GM18519 (cell line): ENCODE data around the gene SYNGAP1.
A peak's percentile ranks its signal among the peaks of the same experiment; 100 is the strongest.
"Not testable (repeated sequence)": the region's sequence is repeated elsewhere in the genome, so short reads cannot be mapped to it uniquely, and the experiment has no call there.

ENCODE experiments used
- ATAC-seq: cut with Tn5 transposase; IDR thresholded peaks from one replicate; pipeline ENCODE4 v1.9.1; 2021; ENCODE audit warnings: mild to moderate bottlenecking, moderate library complexity; ENCODE audit not compliant: unreplicated experiment, low FRiP score

The SYNGAP1 gene

GRCh38 chr6:33419580-33420490 lies at the start of gene SYNGAP1:
SYNGAP1 (plus strand) TSS chr6:33420065; CDS start chr6:33420265, 200 bp downstream.
- ATAC-seq: no peak

DNA sequence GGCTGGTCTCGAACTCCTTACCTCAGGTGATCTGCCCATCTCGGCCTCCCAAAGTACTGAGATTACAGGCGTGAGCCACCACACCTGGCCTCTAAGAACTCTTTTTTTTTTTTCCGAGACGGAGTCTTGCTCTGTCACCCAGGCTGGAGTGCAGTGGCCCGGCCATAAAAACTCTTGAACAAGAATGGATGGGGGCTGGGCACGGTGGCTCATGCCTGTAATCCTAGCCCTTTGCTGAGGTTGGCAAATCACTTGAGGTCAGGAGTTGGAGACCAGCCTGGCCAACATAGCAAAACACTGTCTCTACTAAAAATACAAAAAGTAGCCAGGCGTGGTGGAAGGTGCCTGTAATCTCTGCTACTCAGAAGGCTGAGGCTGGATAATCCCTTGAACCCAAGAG lies 48.0 kb upstream of the SYNGAP1 start:
- ATAC-seq: not testable (repeated sequence)

DNA sequence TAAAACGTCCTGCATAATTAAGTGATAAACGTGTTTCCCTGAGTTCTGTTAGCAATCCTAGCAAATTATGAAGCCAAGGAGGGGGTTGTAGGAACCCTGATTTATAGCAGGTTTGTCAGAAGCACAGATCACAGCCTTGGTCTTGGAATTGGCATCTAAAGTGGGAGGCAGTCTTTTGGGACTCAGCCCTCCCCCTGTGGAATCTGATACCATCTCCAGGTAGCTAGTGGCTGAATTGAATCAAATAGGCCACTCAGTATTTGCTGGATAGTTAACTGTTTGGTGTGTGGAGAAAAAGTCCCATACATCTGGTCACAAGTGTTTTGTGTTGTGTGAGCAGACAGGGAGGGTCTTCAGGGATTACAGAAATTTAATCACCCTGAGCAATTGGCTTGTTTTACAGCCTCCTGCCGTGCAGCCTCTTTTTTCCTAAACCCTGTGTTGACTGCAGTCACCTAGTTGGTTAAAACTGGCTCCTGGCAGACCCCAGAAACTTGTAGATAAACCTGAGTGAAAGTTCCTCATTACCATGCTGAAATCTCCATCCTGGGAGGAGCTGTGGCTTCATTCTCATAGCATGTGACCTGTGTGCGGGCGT lies 47.2 kb upstream of the SYNGAP1 start:
- no peak for ATAC-seq

- ATAC-seq: no peak
Observed at GRCh38 chr6:33373960-33374910, 45.6 kb upstream of the SYNGAP1 start.

DNA sequence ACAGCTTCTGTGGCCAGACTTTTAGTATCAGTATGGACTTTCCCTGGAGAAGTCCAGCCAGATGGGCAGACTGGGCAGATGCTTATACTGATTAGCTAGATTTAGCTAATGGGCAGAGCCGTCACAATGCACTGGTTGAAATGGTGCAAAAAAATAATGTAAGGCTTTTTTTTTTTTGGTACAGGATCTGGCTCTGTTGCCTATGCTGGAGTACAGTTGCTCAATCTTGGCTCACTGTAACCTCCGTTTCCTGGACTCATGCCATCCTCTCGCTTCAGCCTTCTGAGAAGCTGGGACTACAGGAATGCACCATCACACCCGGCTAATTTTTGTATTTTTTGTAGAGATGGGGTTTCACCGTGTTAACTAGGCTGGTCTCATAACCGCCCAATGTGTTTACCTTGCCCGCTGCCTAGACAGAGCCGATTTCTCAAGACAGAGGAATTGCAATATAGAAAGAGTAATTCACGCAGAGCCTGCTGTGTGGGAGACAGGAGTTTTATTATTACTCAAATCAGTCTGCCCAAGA lies 44.7 kb upstream of the SYNGAP1 start:
- no peak for ATAC-seq

DNA sequence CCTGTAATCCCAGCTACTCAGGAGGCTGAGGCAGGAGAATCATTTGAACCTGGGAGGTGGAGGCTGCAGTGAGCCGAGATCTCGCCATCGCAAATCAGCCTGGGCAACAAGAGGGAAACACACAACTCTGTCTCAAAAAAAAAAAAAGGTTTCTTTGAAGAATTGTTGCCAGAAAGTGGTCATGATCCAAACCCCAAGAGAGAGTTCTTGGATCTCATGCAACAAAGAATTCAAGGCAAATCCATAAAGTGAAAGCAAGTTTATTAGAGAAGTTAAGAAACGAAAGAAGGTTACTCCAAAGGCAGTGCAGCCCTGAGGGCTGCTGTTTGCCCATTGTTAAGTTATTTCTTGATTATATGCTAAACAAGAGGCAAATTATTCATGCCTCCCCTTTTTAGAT lies 42.7 kb upstream of the SYNGAP1 start:
- no peak for ATAC-seq

GRCh38 chr6:33379184-33379583 lies 40.7 kb upstream of the SYNGAP1 start:
- not testable (repeated sequence) for ATAC-seq

- no peak for ATAC-seq
Observed at GRCh38 chr6:33380272-33380981, 39.4 kb upstream of the SYNGAP1 start.

DNA sequence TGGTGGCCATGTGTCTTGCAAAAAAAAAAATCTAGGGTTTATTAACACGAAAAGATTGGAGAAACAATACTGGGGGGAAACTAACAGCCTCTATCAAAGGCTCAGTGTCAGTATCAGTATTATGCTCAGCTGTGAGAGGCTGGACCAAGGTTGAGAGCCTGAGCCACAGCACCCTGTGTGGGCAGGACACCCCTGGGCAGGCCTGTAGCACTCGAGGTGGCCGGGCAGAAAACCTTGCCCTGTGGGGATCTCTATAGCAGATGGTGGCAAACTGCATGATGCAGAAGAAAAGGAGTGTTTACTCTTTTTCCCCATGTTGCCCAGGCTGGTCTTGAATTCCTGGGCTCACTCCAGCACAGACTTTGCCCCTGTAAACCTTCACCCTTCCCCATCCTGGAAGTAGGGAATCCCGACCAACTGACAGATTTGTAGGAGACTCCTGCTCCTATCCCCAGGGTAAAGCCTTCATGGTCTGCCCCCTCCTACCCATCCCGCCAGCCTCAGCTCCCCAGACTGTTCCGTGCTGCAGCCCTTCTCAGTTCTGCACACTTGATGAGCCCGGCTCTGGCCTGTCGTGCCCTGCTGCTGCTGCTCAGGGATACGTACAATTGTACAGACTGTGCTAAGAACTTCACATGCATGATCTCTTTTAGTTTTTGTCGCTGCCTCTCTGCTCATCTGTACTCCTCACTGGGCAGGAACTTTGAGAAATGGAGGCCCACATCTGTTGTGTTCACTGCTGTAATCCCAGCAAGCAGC lies 36.3 kb upstream of the SYNGAP1 start:
- ATAC-seq: no peak

DNA sequence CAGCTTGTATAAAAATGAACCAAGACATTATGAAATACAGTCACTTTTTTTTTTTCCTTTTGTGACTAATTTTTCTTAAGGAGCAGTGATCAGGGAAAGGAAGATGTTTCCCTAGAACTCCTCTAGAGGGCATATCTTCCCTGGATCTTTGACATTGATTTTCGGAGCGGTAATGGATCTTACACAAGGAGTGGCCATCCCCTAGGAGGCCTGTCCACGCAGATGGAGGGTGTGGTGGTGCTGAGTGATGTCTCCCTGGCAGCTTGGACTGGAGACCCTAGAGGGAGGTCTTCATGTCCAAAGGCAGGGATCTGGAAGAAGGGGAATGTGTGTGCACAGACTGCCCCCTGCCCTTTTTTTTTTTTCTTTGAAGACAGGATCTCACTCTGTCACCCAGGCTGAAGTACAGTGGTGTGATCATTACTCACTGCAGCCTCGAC lies 35.3 kb upstream of the SYNGAP1 start:
- ATAC-seq: no peak

GRCh38 chr6:33390173-33390572 lies 29.7 kb upstream of the SYNGAP1 start:
- no peak for ATAC-seq

DNA sequence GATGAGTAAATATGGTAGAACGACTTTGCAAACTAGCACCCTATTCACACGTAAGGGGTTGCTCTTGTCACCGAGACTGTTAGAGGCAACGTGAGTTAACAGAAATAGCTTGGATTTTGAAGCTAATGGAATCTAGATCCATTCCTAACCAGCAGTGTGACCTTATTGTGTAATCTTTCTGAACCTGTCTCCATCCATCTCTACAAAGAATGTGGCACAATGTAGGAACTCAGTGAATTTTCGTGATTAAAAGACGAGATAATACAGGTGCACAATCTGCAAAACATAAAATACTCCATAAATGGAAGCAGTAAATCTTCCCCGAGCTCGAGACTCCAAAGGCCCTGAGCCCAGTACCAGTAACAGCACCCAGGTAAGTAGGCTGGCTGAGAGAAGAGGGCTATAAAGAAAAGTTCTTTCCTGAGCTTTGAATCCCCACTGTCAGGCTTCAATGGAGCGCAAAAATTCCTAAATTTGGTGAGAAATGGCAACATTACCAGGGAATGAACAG lies 29.0 kb upstream of the SYNGAP1 start:
- no peak for ATAC-seq

DNA sequence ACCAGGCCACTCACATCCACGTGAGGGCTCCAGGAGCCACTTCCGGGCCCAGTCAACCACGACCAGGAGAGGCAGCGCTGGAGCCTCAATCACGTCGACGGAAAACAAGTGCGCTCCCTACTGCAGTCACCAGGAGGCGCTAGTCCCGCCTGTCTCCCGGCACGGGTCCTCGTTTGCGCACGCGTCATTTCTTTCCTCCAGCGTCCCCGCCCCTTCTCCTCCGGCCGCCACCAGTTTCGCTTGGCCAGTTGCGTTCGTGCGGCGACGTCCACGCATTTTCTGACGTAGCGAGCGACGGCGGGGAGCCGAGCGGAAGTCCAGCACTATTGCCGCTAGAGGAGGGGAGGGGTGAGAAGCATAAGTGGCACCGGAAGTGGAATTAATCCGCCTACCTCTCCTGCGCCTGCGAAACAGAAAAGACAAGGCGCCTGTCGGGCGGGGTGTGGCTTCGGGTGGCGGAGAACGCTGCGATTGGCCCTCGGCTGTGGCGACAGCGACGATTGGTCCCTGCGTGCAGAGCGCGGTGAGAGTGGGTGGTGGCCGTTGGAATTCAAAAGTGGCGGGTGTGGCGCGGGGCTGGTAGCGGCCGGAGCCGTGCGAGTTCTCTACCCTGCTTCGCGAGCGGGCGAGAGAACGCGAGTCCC lies 28.5 kb upstream of the SYNGAP1 start, which contains the start of gene KIFC1:
Gene KIFC1, plus strand, starts transcription at position 546 of the 644 bp plus-strand sequence. CDS start 163 bp downstream, outside the sequence.
- peak; percentile 81 for ATAC-seq

DNA sequence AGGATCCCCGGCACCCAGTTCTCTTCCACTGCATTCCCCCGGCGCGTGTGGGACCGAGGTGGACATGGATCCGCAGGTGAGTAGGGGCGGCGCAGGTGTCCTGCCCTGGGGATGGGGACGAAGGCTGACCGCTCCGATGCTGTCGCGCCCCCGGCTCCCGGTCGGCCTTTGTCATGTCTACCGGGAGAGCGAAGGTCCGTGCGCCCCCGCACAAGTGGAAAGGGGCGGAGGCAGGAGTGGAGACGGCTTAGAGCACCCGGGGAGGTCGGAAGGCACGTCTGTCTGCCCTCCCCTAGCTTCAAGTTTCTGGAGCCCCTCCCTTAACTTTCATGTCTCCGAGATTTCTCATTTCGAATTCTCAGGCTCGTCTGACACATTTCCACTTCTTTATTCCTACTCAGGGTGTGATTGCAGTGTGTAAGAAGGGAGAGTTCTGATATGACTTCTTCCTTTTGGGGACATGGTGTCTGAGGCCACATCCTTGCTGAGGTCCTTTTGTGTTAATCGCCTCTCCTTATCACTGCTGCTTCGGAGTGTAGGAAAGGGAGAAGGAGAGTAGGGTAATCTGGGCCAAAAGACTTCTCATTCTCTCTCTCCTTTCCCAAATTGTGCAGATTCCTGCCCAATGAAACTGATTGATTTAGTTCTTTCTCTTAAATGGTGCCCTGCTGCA lies 27.8 kb upstream of the SYNGAP1 start:
- no peak for ATAC-seq

DNA sequence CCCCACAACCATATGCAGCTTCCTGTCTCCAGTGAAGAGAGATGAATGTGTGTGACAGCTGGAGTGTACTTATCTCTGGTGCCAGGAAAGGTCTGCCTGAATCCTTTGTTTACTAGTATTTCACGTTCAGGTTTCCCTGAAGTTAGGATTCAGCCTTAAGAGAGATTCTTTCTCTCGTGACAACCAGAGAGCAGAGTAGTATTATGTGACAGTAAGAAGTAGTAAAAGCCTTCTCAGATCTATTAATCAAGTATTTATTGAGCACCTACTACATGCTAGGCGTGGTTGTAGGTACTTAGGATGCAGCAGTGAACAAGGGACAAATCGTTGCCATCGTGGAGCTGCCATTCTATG lies 27.3 kb upstream of the SYNGAP1 start:
- ATAC-seq: no peak

DNA sequence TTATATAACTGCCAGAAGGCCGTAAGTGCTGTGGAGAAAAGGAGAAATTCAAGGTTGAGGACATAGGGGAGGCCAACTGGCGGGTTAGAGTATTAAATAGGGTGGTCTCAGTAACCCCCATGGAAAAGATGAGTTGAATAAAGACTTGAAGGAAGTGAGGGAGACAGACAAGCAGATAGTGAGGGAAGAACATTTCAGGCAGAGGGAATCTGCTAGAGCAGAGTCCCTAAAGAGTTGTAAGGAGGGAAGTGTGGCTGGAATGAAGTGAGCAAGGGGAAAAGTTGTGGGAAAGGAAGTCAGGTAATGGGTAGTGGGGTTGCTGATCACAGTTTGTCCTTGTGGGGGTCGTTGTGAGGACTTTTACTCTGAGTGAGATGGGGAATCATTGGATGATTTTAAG lies 26.9 kb upstream of the SYNGAP1 start:
- no peak for ATAC-seq

DNA sequence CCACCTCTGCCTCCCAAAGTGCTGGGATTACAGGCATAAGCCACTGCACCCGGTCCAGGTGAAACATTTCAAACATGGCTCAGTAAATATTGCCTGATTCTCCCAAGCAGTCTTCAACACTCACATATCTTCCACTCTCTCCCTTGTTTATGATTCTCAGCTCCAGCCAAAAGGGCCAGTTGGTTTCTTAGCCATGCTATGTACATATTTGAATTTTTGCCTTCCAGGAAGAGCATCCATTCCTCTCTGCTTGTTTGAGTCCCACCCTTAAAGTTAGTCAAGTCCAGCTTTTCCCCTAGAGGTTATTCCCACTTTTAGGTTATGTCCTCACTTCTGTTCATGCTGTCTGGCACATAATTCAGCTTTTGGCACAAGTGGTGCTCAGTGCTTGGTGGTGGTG lies 22.3 kb upstream of the SYNGAP1 start:
- no peak for ATAC-seq

DNA sequence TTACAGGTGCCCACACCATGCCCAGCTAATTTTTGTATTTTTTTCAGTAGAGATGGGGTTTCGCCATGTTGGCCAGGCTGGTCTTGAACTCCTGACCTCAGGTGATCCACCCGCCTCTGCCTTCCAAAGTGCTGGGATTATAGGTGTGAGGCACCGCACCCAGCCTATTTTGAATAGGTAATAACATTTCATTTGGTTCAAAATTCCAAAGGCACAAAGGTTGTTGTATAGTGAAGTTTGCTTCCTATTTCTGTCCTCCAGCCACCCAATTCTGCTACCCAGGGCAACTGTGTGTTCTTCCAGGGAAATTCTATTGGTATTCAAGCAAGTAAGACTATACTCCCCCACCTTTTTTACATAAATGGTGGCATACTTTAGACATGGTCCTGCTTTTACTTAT lies 21.3 kb upstream of the SYNGAP1 start:
- not testable (repeated sequence) for ATAC-seq
